ENCODE measurements around the gene CCDC7.
"Not testable (repeated sequence)": the region's sequence is repeated elsewhere in the genome, so short reads cannot be mapped to it uniquely, and the experiment has no call there.

The CCDC7 gene

DNA sequence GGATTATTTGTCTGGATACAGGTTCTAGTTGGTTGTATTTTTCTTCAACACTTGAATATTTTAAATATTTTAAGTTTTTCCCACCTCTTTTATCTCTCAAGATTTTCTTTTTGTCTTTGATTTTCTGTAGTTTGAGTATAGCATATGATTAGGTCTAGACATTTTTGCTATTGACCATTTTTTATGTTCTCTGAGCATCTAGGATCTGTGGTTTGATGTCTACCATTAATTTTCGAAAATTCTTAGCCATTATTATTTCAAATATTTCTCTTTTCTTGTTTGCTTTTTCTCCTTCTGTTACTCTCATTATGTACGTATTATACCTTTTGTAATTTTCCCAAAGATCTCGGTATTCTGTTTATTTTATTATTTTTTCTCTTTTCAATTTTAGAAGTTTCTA is 293.0 kb downstream of the CCDC7 start:
- peak; percentile 55 for FAIRE-seq

DNA sequence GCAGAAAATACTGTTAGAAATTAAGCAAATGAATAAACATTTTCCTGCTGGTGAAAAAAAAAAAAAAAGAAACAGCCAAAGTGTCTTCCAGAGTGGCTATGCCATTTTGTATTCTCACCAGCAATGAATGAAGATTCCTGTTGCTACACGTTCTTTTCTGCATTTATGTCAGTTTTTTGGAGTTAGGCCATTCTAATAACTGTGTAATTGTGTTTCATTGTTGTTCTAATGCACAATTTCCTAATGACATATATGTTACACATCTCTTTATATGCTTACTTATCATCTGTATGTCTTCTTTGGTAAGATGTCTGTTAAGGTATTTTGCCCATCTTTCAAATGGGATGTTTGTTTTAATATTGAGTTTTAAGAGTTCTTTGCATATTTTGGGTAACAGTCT is 298.4 kb downstream of the CCDC7 start:
- FAIRE-seq: no peak

DNA sequence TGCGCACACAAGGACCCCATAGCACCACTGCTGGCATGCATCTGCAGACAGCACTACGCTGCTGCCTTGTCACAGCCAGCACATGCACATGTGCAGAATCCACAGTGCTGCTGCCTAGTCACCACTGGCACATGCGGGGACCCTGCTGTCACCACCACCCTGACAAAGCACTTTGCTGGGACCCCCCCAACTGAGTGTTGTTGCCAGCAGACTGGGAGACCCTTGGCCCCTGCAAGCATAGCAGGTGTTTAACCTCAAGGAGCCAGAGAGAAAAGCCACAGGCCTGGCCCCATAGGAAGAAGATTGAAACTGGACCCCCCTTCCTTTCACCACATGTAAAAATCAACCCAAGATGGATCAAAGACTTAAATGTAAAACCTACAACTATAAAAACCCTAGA is 300.9 kb downstream of the CCDC7 start:
- FAIRE-seq: no peak

DNA sequence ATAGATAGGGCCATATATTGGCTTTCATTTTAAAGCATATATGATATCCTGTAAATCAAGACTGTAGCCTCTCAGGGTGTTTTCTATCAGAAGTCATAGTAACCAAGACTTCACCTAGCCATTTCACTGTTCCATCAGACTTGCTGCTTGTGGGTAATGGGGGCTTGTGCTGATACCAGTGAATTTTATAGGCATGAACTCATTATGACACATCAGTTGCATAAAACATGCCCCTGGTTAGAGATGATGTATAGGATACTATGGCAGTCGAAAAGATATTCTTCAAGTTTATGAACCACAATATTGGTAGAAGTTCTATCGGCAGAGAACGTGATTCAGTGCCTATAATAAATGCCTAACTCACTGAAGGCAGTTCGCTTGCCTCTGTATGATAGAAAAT is 305.6 kb downstream of the CCDC7 start:
- no peak for FAIRE-seq

DNA sequence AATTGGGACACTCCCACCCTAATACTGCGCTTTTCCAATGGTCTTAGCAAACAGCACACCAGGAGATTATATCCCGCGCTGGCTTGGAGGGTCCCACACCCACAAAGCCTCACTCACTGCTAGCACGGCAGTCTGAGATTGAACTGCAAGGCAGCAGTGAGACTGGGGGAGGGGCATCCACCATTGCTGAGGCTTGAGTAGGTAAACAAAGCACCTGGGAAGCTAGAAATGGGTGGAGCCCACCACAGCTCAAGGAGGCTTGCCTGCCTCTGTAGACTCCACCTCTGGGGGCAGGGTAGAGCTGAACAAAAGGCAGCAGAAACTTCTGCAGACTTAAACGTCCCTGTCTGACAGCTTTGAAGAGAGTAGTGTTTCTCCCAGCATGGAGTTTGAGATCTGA is 309.0 kb downstream of the CCDC7 start:
- not testable (repeated sequence) for FAIRE-seq

DNA sequence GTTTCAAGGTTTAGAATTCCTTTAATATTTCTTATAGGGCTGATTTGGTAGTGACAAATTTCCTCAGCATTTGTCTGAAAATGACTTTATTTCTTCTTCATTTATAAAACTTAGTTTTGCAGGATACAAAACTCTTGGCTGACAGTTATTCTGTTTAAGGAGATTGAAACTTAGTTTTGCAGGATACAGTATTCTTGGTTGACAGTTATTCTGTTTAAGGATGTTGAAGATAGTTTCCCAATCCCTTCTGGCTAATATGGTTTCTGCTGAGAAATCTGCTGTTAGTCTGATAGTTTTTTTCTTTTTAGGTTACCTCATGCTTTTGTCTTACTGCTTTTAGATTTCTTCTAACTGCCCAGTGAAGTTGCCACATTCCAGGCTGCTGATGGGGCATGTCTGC is 325.3 kb downstream of the CCDC7 start:
- FAIRE-seq: no peak

DNA sequence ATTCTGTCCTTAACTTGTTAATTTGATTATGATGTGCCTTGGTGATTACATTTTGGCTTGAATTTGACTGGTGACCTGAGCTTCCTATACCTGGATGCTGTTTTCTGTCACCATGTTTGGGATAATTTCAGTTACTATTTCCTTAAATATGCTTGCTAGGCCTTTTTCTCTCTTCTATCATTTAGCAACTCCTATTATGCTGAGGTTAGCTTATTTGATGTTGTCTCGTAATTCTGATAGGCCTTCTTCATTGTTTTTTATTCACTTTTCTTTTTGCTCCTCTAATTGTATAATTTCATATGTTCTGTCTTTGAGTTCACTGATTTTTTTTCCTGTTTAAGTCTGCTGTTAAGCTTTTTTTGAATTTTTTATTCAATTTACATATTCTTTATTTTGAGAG is 327.2 kb downstream of the CCDC7 start:
- FAIRE-seq: no peak

DNA sequence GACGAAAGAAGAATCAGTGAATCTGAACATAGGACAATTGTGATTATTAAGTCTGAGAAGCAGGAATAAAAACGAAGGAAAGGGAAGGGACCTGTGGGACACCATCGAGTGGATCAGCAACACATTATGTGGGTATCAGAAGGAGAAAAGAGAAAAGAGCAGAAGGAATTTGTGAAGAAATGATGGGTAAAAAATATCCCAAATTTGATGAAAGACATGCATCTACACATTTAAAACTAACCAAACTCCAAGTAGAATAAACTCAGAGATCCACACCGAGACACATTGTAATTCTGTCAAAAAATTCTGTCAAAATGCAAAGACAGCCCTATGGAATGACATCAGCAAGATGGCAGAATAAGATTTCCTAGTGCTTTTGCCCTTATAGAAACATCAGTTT is 341.0 kb downstream of the CCDC7 start:
- FAIRE-seq: no peak

DNA sequence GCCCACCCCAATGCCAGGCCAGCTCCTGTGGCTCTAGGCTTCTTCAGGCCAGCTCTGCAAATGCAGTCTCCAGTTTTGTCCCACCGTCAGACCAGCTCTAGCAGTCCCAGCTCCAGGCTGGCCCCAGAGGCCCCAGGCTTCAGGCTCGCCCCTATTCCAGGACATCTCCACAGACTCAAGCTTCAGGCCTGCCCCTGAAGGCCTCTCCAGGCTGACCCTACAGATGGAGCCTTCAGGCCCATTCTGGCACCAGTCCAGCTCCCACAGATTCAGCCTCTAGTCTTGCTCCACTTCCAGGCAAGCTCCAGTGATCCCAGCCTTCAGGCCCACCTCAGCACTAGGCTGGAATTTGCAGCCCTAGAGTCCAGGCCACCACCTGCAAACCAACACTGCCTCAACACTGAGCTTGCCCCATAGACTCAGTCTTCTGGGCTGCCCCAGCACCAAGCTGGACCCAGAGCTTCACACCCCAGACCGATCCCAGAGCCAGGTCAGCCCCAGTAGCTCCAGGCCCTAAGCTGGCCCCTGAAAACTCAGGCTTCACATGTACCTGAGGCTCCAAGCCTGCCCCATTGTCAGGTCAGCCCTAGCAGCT is 341.8 kb downstream of the CCDC7 start:
- FAIRE-seq: no peak

DNA sequence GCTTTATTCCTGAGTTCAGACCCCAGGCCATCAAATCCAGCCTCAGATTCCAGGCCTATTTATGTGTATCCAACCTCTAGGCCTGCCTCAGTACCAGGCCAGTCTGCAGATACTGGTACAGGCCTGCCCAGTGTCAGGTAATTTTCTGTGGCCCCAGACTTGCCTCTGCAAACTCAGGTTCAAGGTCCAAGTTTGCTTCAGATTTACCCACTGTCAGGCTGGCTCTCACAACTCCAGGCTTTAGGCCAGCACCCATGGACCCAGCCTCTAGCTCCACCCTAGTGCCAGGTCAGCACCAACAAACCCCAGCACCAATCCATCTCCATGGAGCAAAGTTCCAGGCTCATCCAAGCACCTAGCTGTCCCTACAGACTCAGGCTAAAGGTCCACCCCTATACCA is 342.4 kb downstream of the CCDC7 start:
- no peak for FAIRE-seq

DNA sequence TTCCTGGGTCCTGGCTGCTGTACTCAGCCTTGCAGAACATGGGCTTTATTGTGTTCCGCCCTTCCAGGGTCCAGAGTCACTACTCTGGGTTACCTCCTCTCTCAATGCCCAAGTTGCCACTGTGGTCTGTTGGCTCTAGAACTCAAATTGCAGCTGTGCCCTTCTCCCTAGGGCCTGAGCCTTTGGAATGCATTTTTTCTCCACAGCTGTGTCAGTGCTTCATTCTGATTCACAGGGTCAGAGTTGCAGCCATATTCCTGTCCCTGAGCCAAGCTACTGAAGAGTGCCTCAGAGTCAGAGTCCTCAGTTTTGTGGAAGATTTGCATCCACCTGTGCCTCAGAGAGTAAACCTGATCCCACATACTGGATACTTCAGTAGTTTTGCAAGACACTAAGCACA is 344.5 kb downstream of the CCDC7 start:
- no peak for FAIRE-seq

DNA sequence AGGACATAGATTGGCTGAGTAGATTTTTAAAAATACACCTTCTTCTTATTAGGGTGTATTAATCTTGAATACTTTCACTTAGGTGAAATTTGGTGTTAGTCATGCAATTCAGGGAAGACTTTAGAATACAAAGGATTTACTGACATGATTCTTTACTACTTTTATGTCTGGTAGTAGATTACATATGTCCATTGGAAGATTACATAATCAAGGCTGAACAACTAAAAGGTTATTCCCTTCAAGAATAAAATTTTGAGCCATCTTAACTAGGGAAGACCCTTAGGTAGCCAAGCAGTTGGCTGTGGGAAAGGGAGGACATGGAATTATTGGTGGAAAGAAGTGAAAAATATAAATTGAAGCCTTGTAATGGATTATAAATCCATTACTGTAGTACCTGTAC is 347.1 kb downstream of the CCDC7 start:
- no peak for FAIRE-seq

DNA sequence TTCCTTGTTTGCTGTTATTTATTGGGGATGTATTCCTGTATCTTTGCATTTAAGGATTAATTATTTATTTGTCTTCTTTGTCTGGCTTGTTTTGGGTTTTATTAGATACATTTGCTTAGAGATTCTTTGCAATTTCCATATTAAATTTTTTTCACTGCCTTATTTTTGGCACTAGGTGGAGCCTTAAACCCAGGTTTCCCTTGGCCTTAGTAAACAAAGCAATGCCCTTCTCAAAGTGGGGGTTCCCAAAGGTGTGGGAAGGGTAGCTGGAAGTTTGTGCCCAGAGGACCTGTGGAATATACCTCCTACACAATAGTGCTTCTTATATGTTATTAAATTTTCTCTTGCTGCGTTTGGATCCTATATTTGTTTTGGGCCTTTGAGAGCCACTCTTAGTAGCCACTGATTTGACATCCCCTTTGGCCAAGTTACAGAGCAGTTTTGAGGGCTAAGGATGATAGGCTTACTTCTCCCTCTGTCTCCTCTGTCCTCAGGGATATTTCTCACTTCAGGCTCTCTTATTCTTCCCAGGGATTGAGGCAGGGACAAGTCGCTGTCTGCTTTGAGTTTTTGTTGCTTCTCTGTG is 349.8 kb downstream of the CCDC7 start:
- peak; percentile 45 for FAIRE-seq

DNA sequence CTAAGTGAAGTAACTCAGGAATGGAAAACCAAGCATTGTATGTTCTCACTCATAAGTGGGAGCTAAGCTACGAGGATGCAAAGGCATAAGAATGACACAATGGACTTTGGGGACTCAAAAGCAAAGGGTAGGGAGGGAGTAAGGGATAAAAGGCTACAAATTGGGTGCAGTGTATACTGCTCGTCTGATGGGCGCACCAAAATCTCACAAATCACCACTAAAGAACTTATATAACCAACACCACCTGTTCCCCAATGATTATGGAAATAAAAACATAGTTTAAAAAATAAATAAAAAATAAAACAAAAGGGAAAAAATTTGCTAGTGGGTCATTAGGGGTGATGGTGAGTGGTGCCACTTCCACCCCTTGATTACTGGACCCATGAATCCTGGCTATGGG is 351.5 kb downstream of the CCDC7 start:
- not testable (repeated sequence) for FAIRE-seq

DNA sequence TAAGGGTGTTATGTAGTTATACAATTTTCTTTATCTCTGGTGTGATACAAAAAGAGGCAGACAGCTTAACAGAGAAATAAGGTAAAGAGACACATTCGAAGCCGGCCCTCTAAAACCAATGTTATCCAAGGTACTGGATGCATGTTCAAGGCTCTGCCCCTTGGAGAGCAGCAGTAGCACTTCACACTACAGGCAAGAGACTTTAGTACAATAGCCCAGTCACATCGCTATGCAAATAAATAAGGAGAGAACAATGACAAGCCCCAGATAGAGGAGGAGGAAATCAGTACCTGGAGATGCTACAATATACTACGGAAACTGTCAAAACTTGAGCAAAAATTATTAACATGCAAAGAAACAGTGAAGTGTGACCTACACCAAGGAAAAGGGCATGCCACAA is 401.0 kb downstream of the CCDC7 start:
- no peak for FAIRE-seq

DNA sequence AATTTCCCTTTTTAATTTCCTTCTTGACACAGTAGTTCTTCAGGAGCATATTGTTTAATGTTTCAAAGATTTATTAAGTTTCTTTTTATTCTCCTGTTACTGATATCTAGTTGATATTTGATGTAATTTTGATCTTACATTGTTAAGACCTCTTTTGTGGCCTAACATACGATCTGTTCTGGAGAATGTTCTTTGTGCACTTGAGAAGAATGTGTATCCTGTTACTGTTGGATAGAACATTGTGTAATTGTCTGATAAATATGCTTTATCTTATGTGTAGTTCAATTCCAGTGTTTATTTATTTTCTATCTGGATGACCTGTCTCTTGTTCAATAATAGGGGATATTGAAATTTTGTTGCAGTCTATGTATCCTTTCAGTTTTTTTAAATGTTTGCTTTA is 405.4 kb downstream of the CCDC7 start:
- FAIRE-seq: no peak

DNA sequence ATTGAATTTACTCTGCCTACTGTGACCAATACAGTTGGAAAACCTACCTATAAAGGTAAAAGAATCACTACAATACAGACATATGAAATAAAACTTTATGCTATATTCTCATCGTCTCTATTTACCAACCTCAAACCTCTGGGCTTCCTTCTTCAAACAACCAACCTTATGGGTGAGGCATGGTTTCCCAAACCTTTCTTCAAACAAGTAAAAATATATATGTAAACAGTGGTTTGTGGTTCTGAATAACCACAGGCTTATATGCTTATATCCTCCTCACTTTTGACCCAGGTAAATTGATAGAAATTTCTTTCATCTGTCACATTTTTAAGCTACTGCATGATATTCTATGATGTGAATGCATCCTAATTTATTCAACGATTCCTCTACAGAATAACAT is 408.5 kb downstream of the CCDC7 start:
- FAIRE-seq: no peak

DNA sequence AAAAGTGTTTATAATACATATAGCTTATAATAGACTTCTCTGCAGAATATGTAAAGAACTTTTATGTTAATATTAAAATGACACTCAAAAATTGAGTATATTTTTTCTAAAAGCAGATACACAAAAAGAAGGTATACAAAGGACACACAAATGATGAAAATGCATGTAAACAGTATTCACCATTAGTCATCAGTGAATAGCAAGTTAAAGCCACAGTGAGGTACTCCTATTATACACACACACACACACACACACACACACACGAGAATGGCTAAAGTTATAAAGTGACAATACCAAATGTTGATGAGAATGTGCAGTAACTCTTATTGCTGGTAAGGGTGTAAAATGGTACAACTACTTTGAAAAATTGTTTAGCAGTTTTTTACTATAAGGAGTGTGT is 419.2 kb downstream of the CCDC7 start:
- FAIRE-seq: no peak

DNA sequence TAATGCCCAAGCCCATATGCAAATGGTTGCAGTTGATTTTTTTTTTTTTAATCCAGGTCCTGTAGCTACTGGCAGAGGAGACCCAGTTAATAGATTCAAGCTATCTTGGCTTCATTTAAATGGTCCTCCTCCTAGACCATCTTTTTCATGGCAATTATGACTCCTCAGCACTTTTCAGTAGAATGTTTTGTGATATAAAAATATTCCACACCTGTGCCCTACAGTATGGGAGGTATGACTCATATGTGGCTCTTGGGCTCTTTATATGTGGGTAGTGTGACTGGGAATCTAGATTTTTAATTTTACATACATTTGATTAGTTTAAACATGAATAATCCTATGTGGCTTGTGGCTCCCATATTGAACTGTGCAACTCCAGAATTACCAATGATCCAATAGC is 432.0 kb downstream of the CCDC7 start:
- FAIRE-seq: no peak

DNA sequence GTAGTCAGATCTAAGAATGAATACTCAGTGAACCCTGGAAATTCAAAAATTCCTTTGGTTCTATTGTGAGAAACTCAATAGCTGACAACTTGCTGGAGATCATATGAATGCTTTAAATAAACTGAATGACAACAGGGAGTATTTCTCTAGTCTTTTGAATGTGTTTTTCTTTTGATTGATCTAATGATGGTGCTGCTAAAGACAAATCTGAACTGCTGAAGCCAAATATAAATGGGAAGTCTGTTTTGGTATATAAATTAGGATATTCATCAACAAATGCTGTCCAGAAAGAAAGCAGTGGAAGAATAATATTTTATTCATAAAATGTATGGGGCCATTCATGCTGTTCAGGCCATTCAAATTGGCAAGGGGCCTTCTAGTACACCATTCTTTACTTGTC is 432.7 kb downstream of the CCDC7 start:
- no peak for FAIRE-seq

DNA sequence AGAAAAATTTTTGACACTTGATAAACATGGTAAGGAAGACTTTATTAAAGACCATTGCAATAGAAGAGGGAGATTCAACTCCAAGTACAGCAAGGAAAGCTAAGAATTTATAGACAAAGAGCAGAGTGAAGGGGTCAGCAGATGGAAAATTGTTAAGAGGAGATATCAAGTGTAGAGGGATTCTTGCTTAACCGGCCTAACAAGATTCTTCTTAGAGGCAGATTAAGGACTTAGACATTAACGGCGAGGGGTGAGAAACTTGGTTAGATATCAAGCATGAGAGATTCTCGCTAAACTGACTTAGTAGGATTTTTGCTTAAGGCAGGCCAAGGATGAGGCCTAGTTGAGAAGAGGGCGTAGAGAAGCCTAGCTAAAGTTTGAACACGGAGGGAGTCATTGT is 436.1 kb downstream of the CCDC7 start:
- no peak for FAIRE-seq

DNA sequence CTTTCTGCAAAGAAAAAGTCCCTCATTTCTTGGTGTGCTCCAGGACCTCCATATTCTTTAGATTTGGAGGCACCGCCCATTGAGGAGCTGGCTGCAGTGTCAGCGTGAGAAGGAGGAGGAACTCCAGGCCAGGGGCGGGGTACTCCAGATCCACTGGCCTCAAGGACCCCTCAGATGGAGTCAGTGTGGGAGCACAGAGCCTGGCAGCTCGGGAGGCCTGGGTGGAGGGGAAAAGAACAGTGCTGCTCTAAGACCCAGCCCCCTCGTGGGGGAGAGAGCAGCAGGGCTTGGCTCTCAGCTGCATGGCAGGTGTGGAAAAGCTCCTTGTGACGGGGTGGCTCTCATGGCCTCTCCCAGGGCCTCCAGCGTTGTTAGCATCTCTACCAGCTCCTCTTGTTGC is 441.5 kb downstream of the CCDC7 start:
- FAIRE-seq: no peak

DNA sequence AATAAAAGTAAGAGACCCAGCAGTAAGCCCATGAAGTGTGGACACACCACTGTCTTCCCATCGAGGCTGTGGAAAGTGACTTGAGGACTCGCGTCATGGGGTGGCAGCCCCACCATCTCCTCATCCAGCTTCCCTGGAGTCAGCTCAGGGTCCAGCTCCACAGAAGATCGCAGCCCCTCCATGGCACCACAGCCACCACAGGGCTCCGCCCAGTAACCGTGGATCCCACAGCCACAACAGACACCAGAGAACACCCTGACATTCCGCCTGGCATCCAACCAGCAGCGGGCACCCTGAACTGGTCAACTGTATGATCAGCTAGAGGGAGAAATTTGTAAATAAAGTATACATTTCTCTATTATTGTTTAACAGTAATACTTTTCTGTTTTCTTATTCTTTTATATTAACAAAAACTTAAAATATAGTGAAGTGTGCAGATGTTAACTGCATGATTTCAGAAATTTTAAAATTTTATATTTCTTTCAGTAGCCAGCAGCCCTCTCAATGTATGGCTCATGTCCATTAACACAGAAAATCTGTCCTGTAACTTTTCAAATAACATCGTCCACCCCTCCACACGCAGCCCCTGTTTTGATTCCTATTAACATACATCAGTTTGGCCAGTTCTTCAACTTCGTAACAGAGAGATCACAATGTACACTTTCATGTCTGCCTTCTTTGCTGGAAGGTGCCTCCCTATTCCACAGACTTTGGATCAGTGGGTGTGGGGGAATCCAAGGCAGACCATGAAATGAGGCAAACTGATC is 442.4 kb downstream of the CCDC7 start:
- FAIRE-seq: no peak

DNA sequence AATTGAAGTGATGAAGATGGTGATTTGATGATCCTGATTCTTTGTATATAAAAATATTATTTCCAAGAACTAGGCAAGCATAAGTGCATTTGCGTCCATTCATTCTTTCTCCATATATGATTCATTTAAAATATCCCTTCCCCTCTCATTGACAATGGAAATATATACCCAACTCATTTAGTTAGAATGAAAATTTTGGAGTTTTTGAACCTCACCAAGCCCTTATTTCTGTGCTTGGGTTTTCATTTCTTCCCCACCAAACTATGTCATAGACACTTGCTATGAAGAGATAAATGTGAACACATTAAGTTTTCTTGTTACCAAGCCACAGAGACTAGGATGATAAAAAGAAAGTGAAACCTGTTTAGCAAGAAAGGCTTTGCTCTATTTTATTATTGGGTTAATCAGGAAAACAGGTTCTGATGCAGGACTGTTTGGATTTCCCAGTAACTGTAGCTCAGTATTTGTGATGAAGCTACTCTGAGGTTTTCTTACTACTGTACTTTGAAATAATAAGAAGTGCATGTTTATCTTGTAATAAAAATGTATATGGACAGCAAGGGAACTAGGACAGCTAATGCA is 443.8 kb downstream of the CCDC7 start:
- no peak for FAIRE-seq
